WTC11 (cell line): Measurements from ENCODE around the gene NKAIN2. TPM values are rescaled to one million over a fixed set of nuclear protein-coding genes. Genes with fewer than 3 reads are reported as not detected.

Source experiments
- ATAC-seq: fragments of 200-7000 bp; cut with Tn5 transposase; 2 replicates; pipeline ENCODE4 v1.10.0; 2021; ENCODE audit warnings: mild to moderate bottlenecking, moderate library complexity
- CTCF ChIA-PET: fragments of 300-600 bp; sonication (Branson Sonifier 250); formaldehyde crosslinking; loops from one replicate; lab custom pipeline; 2021; ENCODE audit warnings: antibody characterized with exemption; lab: Charles Lee
- POLR2A ChIA-PET: fragments of 350-600 bp; sonication (Branson Sonifier 250); formaldehyde crosslinking; loops from one replicate; lab custom pipeline; 2021; ENCODE audit warnings: antibody characterized with exemption; lab: Charles Lee
- DNase-seq: peaks from one replicate; pipeline ENCODE4 v3.0.0; 2021; ENCODE audit warnings: low spot score
- H3K27ac Mint-ChIP-seq: 2 replicates; pipeline ENCODE4 v1.8.0; 2021; ENCODE audit warnings: mixed read lengths
- H3K27me3 Mint-ChIP-seq: 2 replicates; pipeline ENCODE4 v1.8.0; 2021; ENCODE audit warnings: low read depth, mild to moderate bottlenecking, moderate library complexity, mixed read lengths
- H3K36me3 Mint-ChIP-seq: 2 replicates; pipeline ENCODE4 v1.8.0; 2021; ENCODE audit warnings: mixed read lengths
- H3K4me1 Mint-ChIP-seq: 2 replicates; pipeline ENCODE4 v1.8.0; 2022; ENCODE audit warnings: mixed read lengths
- H3K4me3 Mint-ChIP-seq: 2 replicates; pipeline ENCODE4 v1.8.0; 2021; ENCODE audit warnings: mild to moderate bottlenecking, moderate library complexity, mixed read lengths
- H3K9me3 Mint-ChIP-seq: 2 replicates; pipeline ENCODE4 v1.8.0; 2021; ENCODE audit warnings: mixed read lengths
- CREB1 ChIP-seq: sonication (generic); formaldehyde crosslinking; IDR thresholded peaks from 2 replicates; pipeline ENCODE4 v1.8.0; 2023; ENCODE audit warnings: mild to moderate bottlenecking, missing genetic modification reagents
- FOXJ3 ChIP-seq: sonication (generic); formaldehyde crosslinking; IDR thresholded peaks from 2 replicates; pipeline ENCODE4 v1.9.0; 2021; ENCODE audit warnings: missing genetic modification reagents, mild to moderate bottlenecking, borderline replicate concordance
- NFATC4 ChIP-seq: fragments of 250-450 bp; sonication (Bioruptor Pico); IDR thresholded peaks from 2 replicates; pipeline ENCODE4 v1.9.0; 2021; ENCODE audit warnings: mild to moderate bottlenecking
- SOX15 ChIP-seq: fragments of 250-450 bp; sonication (Bioruptor Pico); IDR thresholded peaks from 2 replicates; pipeline ENCODE4 v1.9.0; 2021; ENCODE audit warnings: mild to moderate bottlenecking
- ZNF232 ChIP-seq: sonication (generic); formaldehyde crosslinking; IDR thresholded peaks from 2 replicates; pipeline ENCODE4 v1.8.0; 2022; ENCODE audit warnings: mild to moderate bottlenecking, missing genetic modification reagents
- total RNA-seq: library from RNA; stranded (reverse); gene quantifications from 3 replicates; pipeline ENCODE4 v1.2.3, GENCODE V29; 2021
- TF ChIP-seq, protein P1 (sequence below): fragments of 200-600 bp; IDR thresholded peaks from 2 replicates; pipeline ENCODE4 v1.8.0; 2022; ENCODE audit warnings: antibody characterized with exemption
- TF ChIP-seq, protein P2 (sequence below): fragments of 250-450 bp; sonication (Bioruptor Pico); IDR thresholded peaks from 2 replicates; pipeline ENCODE4 v1.9.0; 2021; ENCODE audit warnings: moderate library complexity, mild to moderate bottlenecking, inconsistent platforms, borderline replicate concordance
- TF ChIP-seq, protein P3 (sequence below): sonication (generic); formaldehyde crosslinking; IDR thresholded peaks from 2 replicates; pipeline ENCODE4 v1.8.0; 2022; ENCODE audit warnings: mild to moderate bottlenecking, missing genetic modification reagents
- TF ChIP-seq, protein P4 (sequence below): sonication (generic); formaldehyde crosslinking; IDR thresholded peaks from 2 replicates; pipeline ENCODE4 v1.8.0; 2022; ENCODE audit warnings: missing genetic modification reagents
- TF ChIP-seq, protein P5 (sequence below): sonication (generic); formaldehyde crosslinking; IDR thresholded peaks from 2 replicates; pipeline ENCODE4 v1.8.1; 2022; ENCODE audit warnings: low read depth, missing genetic modification reagents, borderline replicate concordance
- TF ChIP-seq, protein P6 (sequence below): sonication (generic); formaldehyde crosslinking; IDR thresholded peaks from 2 replicates; pipeline ENCODE4 v1.8.0; 2022; ENCODE audit warnings: mild to moderate bottlenecking, missing genetic modification reagents
- TF ChIP-seq, protein P7 (sequence below): fragments of 250-450 bp; sonication (Bioruptor Pico); IDR thresholded peaks from 2 replicates; pipeline ENCODE4 v1.9.0; 2021; ENCODE audit warnings: mild to moderate bottlenecking
- TF ChIP-seq, protein P8 (sequence below): fragments of 250-450 bp; sonication (Bioruptor Pico); conservative IDR thresholded peaks from 2 replicates; pipeline ENCODE4 v1.9.0; 2021; ENCODE audit warnings: mild to moderate bottlenecking
- TF ChIP-seq, protein P9 (sequence below): fragments of 250-450 bp; sonication (Bioruptor Pico); IDR thresholded peaks from 2 replicates; pipeline ENCODE4 v1.9.0; 2021; ENCODE audit warnings: mild to moderate bottlenecking
- TF ChIP-seq, protein P10 (sequence below): sonication (generic); formaldehyde crosslinking; conservative IDR thresholded peaks from 2 replicates; pipeline ENCODE4 v1.8.1; 2022; ENCODE audit warnings: mild to moderate bottlenecking, missing genetic modification reagents
- TF ChIP-seq, protein P11 (sequence below): sonication (generic); formaldehyde crosslinking; IDR thresholded peaks from 2 replicates; pipeline ENCODE4 v1.8.1; 2023; ENCODE audit warnings: mild to moderate bottlenecking, missing genetic modification reagents, moderate library complexity

The NKAIN2 gene
- total RNA-seq, 1 experiment from 2014 or later = 0.33 TPM

DNA sequence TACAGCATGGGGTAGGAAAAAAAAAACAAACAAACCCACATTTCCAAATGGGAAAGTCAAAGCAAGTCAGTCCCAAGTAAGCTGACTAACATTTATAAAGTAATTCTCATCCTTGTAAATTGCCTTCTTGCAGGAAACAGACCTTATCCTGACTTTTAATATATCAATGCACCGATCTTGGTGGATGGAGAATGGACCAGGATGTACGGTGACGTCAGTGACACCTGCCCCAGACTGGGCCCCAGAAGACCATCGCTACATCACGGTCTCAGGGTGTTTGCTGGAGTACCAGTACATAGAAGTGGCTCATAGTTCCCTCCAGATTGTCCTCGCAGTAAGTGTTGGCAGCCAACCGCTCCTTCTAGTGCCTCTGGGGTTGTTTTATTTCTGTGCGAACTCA is 854.4 kb downstream of the NKAIN2 start (continued):
- TF ChIP-seq, protein P1, sequence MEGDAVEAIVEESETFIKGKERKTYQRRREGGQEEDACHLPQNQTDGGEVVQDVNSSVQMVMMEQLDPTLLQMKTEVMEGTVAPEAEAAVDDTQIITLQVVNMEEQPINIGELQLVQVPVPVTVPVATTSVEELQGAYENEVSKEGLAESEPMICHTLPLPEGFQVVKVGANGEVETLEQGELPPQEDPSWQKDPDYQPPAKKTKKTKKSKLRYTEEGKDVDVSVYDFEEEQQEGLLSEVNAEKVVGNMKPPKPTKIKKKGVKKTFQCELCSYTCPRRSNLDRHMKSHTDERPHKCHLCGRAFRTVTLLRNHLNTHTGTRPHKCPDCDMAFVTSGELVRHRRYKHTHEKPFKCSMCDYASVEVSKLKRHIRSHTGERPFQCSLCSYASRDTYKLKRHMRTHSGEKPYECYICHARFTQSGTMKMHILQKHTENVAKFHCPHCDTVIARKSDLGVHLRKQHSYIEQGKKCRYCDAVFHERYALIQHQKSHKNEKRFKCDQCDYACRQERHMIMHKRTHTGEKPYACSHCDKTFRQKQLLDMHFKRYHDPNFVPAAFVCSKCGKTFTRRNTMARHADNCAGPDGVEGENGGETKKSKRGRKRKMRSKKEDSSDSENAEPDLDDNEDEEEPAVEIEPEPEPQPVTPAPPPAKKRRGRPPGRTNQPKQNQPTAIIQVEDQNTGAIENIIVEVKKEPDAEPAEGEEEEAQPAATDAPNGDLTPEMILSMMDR = no peak
- TF ChIP-seq, protein P2, sequence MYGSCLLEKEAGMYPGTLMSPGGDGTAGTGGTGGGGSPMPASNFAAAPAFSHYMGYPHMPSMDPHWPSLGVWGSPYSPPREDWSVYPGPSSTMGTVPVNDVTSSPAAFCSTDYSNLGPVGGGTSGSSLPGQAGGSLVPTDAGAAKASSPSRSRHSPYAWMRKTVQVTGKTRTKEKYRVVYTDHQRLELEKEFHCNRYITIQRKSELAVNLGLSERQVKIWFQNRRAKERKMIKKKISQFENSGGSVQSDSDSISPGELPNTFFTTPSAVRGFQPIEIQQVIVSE (CRISPR knock-in tag) = no peak
- TF ChIP-seq, protein P3, sequence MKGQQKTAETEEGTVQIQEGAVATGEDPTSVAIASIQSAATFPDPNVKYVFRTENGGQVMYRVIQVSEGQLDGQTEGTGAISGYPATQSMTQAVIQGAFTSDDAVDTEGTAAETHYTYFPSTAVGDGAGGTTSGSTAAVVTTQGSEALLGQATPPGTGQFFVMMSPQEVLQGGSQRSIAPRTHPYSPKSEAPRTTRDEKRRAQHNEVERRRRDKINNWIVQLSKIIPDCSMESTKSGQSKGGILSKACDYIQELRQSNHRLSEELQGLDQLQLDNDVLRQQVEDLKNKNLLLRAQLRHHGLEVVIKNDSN = no peak
- no peak for TF ChIP-seq SOX15
- TF ChIP-seq, protein P4, sequence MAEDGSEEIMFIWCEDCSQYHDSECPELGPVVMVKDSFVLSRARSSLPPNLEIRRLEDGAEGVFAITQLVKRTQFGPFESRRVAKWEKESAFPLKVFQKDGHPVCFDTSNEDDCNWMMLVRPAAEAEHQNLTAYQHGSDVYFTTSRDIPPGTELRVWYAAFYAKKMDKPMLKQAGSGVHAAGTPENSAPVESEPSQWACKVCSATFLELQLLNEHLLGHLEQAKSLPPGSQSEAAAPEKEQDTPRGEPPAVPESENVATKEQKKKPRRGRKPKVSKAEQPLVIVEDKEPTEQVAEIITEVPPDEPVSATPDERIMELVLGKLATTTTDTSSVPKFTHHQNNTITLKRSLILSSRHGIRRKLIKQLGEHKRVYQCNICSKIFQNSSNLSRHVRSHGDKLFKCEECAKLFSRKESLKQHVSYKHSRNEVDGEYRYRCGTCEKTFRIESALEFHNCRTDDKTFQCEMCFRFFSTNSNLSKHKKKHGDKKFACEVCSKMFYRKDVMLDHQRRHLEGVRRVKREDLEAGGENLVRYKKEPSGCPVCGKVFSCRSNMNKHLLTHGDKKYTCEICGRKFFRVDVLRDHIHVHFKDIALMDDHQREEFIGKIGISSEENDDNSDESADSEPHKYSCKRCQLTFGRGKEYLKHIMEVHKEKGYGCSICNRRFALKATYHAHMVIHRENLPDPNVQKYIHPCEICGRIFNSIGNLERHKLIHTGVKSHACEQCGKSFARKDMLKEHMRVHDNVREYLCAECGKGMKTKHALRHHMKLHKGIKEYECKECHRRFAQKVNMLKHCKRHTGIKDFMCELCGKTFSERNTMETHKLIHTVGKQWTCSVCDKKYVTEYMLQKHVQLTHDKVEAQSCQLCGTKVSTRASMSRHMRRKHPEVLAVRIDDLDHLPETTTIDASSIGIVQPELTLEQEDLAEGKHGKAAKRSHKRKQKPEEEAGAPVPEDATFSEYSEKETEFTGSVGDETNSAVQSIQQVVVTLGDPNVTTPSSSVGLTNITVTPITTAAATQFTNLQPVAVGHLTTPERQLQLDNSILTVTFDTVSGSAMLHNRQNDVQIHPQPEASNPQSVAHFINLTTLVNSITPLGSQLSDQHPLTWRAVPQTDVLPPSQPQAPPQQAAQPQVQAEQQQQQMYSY = no peak

DNA sequence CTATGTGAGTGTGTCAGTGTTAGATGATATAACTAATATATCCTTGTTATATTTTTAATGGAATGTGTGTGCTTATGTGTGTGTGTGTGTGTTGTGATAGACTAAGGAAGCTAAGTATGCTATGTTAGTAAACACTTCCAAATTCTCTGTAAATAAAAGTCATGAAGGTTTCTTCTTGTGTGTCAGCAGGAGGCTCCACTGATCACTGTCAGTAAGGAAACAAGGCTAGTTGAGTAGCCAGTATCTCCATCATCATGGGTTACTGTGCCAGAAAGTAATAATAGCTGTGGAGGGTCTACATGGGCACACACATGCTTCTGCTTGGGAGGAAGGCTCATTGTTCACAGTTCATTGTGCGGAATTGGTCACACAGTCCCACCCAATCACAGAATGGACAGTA is 855.8 kb downstream of the NKAIN2 start:
- no peak overlapping the region for H3K4me3 Mint-ChIP-seq
- no peak for DNase-seq
- POLR2A ChIA-PET = no interaction called here
- 0 out of 2 replicates have a peak, but pooled peaks cover 5% of the 10 kb centered on the region for H3K36me3 Mint-ChIP-seq
- peaks cover 9% of the 10 kb centered on the region for H3K4me1 Mint-ChIP-seq
- H3K27ac Mint-ChIP-seq = no peak overlapping the region
- H3K9me3 Mint-ChIP-seq = peaks cover 5% of the 10 kb centered on the region
- peak; percentile 46; the same call in 1 of the 2 replicates for ATAC-seq
- CTCF ChIA-PET = interaction anchor here (1.1 kb wide), 1 partner anchor 55 kb away, joined by 3 read pairs; no protein-coding TSS in a partner anchor
- no peaks in the 10 kb centered on the region for H3K27me3 Mint-ChIP-seq
- TF ChIP-seq FOXJ3 (CRISPR knock-in tag) = no peak
- TF ChIP-seq NFATC4 (CRISPR knock-in tag) = no peak
- TF ChIP-seq, protein P5, sequence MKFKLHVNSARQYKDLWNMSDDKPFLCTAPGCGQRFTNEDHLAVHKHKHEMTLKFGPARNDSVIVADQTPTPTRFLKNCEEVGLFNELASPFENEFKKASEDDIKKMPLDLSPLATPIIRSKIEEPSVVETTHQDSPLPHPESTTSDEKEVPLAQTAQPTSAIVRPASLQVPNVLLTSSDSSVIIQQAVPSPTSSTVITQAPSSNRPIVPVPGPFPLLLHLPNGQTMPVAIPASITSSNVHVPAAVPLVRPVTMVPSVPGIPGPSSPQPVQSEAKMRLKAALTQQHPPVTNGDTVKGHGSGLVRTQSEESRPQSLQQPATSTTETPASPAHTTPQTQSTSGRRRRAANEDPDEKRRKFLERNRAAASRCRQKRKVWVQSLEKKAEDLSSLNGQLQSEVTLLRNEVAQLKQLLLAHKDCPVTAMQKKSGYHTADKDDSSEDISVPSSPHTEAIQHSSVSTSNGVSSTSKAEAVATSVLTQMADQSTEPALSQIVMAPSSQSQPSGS (CRISPR knock-in tag) = no peak
- TF ChIP-seq ZNF232 (CRISPR knock-in tag) = no peak
- TF ChIP-seq, protein P6, sequence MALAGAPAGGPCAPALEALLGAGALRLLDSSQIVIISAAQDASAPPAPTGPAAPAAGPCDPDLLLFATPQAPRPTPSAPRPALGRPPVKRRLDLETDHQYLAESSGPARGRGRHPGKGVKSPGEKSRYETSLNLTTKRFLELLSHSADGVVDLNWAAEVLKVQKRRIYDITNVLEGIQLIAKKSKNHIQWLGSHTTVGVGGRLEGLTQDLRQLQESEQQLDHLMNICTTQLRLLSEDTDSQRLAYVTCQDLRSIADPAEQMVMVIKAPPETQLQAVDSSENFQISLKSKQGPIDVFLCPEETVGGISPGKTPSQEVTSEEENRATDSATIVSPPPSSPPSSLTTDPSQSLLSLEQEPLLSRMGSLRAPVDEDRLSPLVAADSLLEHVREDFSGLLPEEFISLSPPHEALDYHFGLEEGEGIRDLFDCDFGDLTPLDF (CRISPR knock-in tag) = no peak
- TF ChIP-seq, protein P7, sequence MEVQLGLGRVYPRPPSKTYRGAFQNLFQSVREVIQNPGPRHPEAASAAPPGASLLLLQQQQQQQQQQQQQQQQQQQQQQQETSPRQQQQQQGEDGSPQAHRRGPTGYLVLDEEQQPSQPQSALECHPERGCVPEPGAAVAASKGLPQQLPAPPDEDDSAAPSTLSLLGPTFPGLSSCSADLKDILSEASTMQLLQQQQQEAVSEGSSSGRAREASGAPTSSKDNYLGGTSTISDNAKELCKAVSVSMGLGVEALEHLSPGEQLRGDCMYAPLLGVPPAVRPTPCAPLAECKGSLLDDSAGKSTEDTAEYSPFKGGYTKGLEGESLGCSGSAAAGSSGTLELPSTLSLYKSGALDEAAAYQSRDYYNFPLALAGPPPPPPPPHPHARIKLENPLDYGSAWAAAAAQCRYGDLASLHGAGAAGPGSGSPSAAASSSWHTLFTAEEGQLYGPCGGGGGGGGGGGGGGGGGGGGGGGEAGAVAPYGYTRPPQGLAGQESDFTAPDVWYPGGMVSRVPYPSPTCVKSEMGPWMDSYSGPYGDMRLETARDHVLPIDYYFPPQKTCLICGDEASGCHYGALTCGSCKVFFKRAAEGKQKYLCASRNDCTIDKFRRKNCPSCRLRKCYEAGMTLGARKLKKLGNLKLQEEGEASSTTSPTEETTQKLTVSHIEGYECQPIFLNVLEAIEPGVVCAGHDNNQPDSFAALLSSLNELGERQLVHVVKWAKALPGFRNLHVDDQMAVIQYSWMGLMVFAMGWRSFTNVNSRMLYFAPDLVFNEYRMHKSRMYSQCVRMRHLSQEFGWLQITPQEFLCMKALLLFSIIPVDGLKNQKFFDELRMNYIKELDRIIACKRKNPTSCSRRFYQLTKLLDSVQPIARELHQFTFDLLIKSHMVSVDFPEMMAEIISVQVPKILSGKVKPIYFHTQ = no peak
- no peak for TF ChIP-seq CREB1 (CRISPR knock-in tag)
- TF ChIP-seq, protein P8, sequence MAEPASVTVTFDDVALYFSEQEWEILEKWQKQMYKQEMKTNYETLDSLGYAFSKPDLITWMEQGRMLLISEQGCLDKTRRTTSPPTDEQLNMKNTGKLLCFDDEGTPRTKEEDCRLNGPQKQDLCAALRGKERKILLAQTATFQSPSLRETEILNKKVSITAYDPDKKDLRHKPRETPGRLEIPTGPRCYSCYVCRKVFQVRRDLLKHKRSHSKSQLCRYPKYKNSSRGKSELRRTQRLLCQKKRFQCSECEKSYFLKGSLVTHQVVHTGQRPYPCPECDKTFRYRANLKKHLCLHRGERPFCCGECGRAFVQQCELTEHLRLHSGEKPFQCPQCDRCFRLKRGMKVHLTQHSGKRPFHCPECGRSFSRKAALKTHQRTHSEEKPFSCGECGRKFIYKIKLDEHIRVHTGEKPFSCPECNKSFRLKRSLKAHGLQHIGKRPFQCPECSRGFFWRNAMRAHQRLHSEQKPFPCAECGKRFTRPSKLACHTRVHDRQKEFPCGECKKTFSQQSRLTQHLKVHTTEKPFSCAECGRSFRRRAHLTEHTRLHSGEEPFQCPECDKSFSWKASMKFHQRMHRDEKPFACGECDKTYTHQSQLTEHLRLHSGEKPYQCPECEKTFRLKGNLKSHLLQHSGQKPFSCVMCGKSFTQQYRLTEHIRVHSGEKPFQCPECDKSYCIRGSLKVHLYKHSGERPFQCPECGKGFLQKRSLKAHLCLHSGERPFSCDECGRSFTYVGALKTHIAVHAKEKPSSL (CRISPR knock-in tag) = no peak
- TF ChIP-seq, protein P9, sequence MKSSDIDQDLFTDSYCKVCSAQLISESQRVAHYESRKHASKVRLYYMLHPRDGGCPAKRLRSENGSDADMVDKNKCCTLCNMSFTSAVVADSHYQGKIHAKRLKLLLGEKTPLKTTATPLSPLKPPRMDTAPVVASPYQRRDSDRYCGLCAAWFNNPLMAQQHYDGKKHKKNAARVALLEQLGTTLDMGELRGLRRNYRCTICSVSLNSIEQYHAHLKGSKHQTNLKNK (CRISPR knock-in tag) = no peak
- TF ChIP-seq, protein P10, sequence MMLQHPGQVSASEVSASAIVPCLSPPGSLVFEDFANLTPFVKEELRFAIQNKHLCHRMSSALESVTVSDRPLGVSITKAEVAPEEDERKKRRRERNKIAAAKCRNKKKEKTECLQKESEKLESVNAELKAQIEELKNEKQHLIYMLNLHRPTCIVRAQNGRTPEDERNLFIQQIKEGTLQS (CRISPR knock-in tag) = no peak
- TF ChIP-seq, protein P11, sequence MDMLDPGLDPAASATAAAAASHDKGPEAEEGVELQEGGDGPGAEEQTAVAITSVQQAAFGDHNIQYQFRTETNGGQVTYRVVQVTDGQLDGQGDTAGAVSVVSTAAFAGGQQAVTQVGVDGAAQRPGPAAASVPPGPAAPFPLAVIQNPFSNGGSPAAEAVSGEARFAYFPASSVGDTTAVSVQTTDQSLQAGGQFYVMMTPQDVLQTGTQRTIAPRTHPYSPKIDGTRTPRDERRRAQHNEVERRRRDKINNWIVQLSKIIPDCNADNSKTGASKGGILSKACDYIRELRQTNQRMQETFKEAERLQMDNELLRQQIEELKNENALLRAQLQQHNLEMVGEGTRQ (CRISPR knock-in tag) = no peak
